Neural cell (in vitro differentiated cells): Measurements from ENCODE around the gene RAI1. TPM values are rescaled to one million over a fixed set of nuclear protein-coding genes. Genes with fewer than 3 reads are reported as not detected.

Experiments used
- H2AFZ ChIP-seq: fragments of 200-600, 300-800 bp; sonication (generic), shearing (Covaris generic); 2 replicates; pipeline ENCODE4 v1.6.0; 2014; ENCODE audit warnings: low read depth, mild to moderate bottlenecking, antibody characterized with exemption, low read length, moderate library complexity
- H3F3A ChIP-seq: fragments of 200-600 bp; shearing (Covaris generic); 2 replicates; pipeline ENCODE4 v1.6.1; 2016; ENCODE audit warnings: mild to moderate bottlenecking, moderate library complexity, mixed read lengths, antibody characterized with exemption, low read length; ENCODE audit not compliant: insufficient read depth, poor library complexity, severe bottlenecking
- H3K27ac ChIP-seq: fragments of 200-600, 300-800 bp; sonication (generic), shearing (Covaris generic); 2 replicates; pipeline ENCODE4 v1.5.1; 2014; ENCODE audit warnings: mild to moderate bottlenecking, low read length, moderate library complexity
- H3K27me3 ChIP-seq: fragments of 300-800, 200-600 bp; sonication (generic), shearing (Covaris generic); 2 replicates; pipeline ENCODE4 v1.6.0; 2014; ENCODE audit warnings: mild to moderate bottlenecking, low read depth, low read length, moderate library complexity; ENCODE audit not compliant: insufficient read depth
- H3K36me3 ChIP-seq: fragments of 300-800, 200-600 bp; sonication (generic), shearing (Covaris generic); 2 replicates; pipeline ENCODE4 v1.5.1; 2014; ENCODE audit warnings: mild to moderate bottlenecking, antibody characterized with exemption, low read length, moderate library complexity; ENCODE audit not compliant: insufficient read depth
- H3K4me2 ChIP-seq: fragments of 300-800, 200-600 bp; sonication (generic), shearing (Covaris generic); 2 replicates; pipeline ENCODE4 v1.6.0; 2014; ENCODE audit warnings: mild to moderate bottlenecking, low read length
- H3K4me3 ChIP-seq: fragments of 300-800, 200-600 bp; sonication (generic), shearing (Covaris generic); 2 replicates; pipeline ENCODE4 v1.5.1; 2014; ENCODE audit warnings: mild to moderate bottlenecking, low read length, moderate library complexity
- H3K79me2 ChIP-seq: fragments of 200-600 bp; shearing (Covaris generic); replicated peaks from 2 replicates; pipeline ENCODE4 v1.6.0; 2014; ENCODE audit warnings: mild to moderate bottlenecking, low read length, moderate library complexity; ENCODE audit not compliant: insufficient read depth
- H3K9ac ChIP-seq: fragments of 300-800, 200-600 bp; sonication (generic), shearing (Covaris generic); 2 replicates; pipeline ENCODE4 v1.6.1; 2016; ENCODE audit warnings: mild to moderate bottlenecking, low read length, mixed read lengths
- H3K9me2 ChIP-seq: fragments of 200-600 bp; shearing (Covaris generic); 2 replicates; pipeline ENCODE4 v1.6.1; 2016; ENCODE audit warnings: mild to moderate bottlenecking, low read length, mixed read lengths; ENCODE audit not compliant: insufficient read depth
- H3K9me3 ChIP-seq: fragments of 200-600, 300-800 bp; sonication (generic), shearing (Covaris generic); 2 replicates; pipeline ENCODE4 v1.6.1; 2016; ENCODE audit warnings: mild to moderate bottlenecking, mixed run types, low read length, moderate library complexity, mixed read lengths
- H4K20me1 ChIP-seq: fragments of 200-600 bp; shearing (Covaris generic); 2 replicates; pipeline ENCODE4 v1.6.1; 2016; ENCODE audit warnings: mild to moderate bottlenecking, mixed run types; ENCODE audit not compliant: insufficient read depth
- CTCF ChIP-seq: fragments of 450-650 bp; IDR thresholded peaks from 2 replicates; pipeline ENCODE4 v1.5.1; 2014; ENCODE audit warnings: antibody characterized with exemption, mild to moderate bottlenecking, moderate library complexity; ENCODE audit not compliant: poor library complexity, severe bottlenecking
- EP300 ChIP-seq: fragments of 450-650 bp; conservative IDR thresholded peaks from 2 replicates; pipeline ENCODE4 v1.6.1; 2014; ENCODE audit warnings: antibody characterized with exemption, mild to moderate bottlenecking, moderate library complexity; ENCODE audit not compliant: poor library complexity, severe bottlenecking
- EZH2 ChIP-seq: fragments of 200-600, 300-800 bp; shearing (Covaris generic), sonication (generic); IDR thresholded peaks from 2 replicates; pipeline ENCODE4 v1.6.1; 2014; ENCODE audit warnings: antibody characterized with exemption, low read length, borderline replicate concordance, mild to moderate bottlenecking; ENCODE audit not compliant: insufficient read depth, poor library complexity, severe bottlenecking
- MXI1 ChIP-seq: fragments of 450-650 bp; conservative IDR thresholded peaks from 2 replicates; pipeline ENCODE4 v1.6.1; 2014; ENCODE audit warnings: antibody characterized with exemption, mild to moderate bottlenecking; ENCODE audit not compliant: poor library complexity, severe bottlenecking
- POLR2AphosphoS5 ChIP-seq: IDR thresholded peaks from 2 replicates; pipeline ENCODE4 v1.6.1; 2012
- RAD21 ChIP-seq: fragments of 450-650 bp; conservative IDR thresholded peaks from 2 replicates; pipeline ENCODE4 v1.6.1; 2014; ENCODE audit warnings: antibody characterized with exemption, mild to moderate bottlenecking, moderate library complexity
- REST ChIP-seq: IDR thresholded peaks from 2 replicates; pipeline ENCODE4 v1.6.1; 2012; ENCODE audit warnings: borderline replicate concordance
- SMC3 ChIP-seq: fragments of 450-650 bp; conservative IDR thresholded peaks from 2 replicates; pipeline ENCODE4 v1.6.1; 2014; ENCODE audit warnings: antibody characterized with exemption, mild to moderate bottlenecking, moderate library complexity; ENCODE audit not compliant: poor library complexity
- TAF1 ChIP-seq: IDR thresholded peaks from 2 replicates; pipeline ENCODE4 v1.6.1; 2012; ENCODE audit warnings: low read depth
- polyA plus RNA-seq: library from polyadenylated mRNA; depleted of rRNA; stranded (reverse); fragments of >200 nt; gene quantifications from 2 replicates; pipeline ENCODE4 v1.2.3, GENCODE V29; 2014

RAI1 gene
- polyA plus RNA-seq, 1 donor from 2014 or later = 16.9 TPM

GRCh38 chr17:17742688-17743390 lies 61.6 kb downstream of the RAI1 start:
- Histone ChIP-seq H3K79me2 (peaks cover 90% of the 10 kb centered on the region), H3K27me3 (no peaks in the 10 kb centered on the region), H2AFZ (no peak overlapping the region), H3K9me2 (no peaks in the 10 kb centered on the region), H4K20me1 (peaks cover 6% of the 10 kb centered on the region), H3K4me3 (no peak overlapping the region), H3F3A (no peaks in the 10 kb centered on the region), H3K36me3 (no peaks in the 10 kb centered on the region), H3K9me3 (no peaks in the 10 kb centered on the region), H3K9ac (no peak overlapping the region), H3K27ac (no peak overlapping the region), H3K4me2 (no peak overlapping the region)
- TF ChIP-seq EZH2 = no peak
- TF ChIP-seq POLR2AphosphoS5 = no peak
- TF ChIP-seq MXI1 = no peak
- TF ChIP-seq TAF1 = no peak
- TF ChIP-seq RAD21 = no peak
- TF ChIP-seq EP300 = no peak
- TF ChIP-seq CTCF = no peak
- no peak for TF ChIP-seq REST
- TF ChIP-seq SMC3 = no peak

GRCh38 chr17:17743391-17744112 lies 62.3 kb downstream of the RAI1 start:
- Histone ChIP-seq H3K9me3 (no peaks in the 10 kb centered on the region), H3K9me2 (no peaks in the 10 kb centered on the region), H2AFZ (no peak overlapping the region), H3K79me2 (peaks cover 86% of the 10 kb centered on the region), H3K36me3 (no peaks in the 10 kb centered on the region), H3F3A (no peaks in the 10 kb centered on the region), H3K4me2 (no peak overlapping the region), H3K9ac (no peak overlapping the region), H4K20me1 (peaks cover 6% of the 10 kb centered on the region), H3K27me3 (no peaks in the 10 kb centered on the region), H3K4me3 (no peak overlapping the region), H3K27ac (no peak overlapping the region)
- no peak for TF ChIP-seq TAF1
- TF ChIP-seq POLR2AphosphoS5 = no peak
- no peak for TF ChIP-seq CTCF
- TF ChIP-seq RAD21 = no peak
- no peak for TF ChIP-seq EZH2
